Loucy (cell line): Measurements from ENCODE around the gene FUS.

ENCODE experiments used
- H2AFZ ChIP-seq: fragments of 200-600 bp; sonication (generic); 2 replicates; pipeline ENCODE4 v1.6.0; 2016; ENCODE audit warnings: antibody characterized with exemption, mild to moderate bottlenecking, low read length, moderate library complexity
- H3F3A ChIP-seq: fragments of 200-600 bp; 2 replicates; pipeline ENCODE4 v1.6.0; 2016; ENCODE audit warnings: antibody characterized with exemption, low read depth, mild to moderate bottlenecking
- H3K27me3 ChIP-seq: fragments of 200-600 bp; sonication (generic); 2 replicates; pipeline ENCODE4 v1.6.1; 2014; ENCODE audit warnings: low read length, mild to moderate bottlenecking; ENCODE audit not compliant: insufficient read depth, poor library complexity, severe bottlenecking
- H3K36me3 ChIP-seq: fragments of 200-600 bp; sonication (generic); 2 replicates; pipeline ENCODE4 v1.6.1; 2016; ENCODE audit warnings: low read length; ENCODE audit not compliant: insufficient read depth
- H3K4me1 ChIP-seq: fragments of 200-600 bp; sonication (generic); 2 replicates; pipeline ENCODE4 v1.5.1; 2014; ENCODE audit warnings: low read length, mild to moderate bottlenecking; ENCODE audit not compliant: insufficient read depth, poor library complexity, severe bottlenecking
- H3K4me2 ChIP-seq: fragments of 200-600 bp; sonication (generic); 2 replicates; pipeline ENCODE4 v1.6.0; 2014; ENCODE audit warnings: antibody characterized with exemption, low read length, low read depth, mild to moderate bottlenecking; ENCODE audit not compliant: poor library complexity, severe bottlenecking
- H3K4me3 ChIP-seq: fragments of 200-600 bp; sonication (generic); 2 replicates; pipeline ENCODE4 v1.5.1; 2014; ENCODE audit warnings: low read length, mild to moderate bottlenecking, mixed read lengths; ENCODE audit not compliant: poor library complexity, severe bottlenecking
- H3K79me2 ChIP-seq: fragments of 200-600 bp; sonication (generic); 2 replicates; pipeline ENCODE4 v1.6.1; 2014; ENCODE audit warnings: low read length; ENCODE audit not compliant: insufficient read depth
- H3K9ac ChIP-seq: fragments of 200-600 bp; sonication (generic); 2 replicates; pipeline ENCODE4 v1.6.0; 2014; ENCODE audit warnings: mild to moderate bottlenecking, low read depth, low read length, moderate library complexity; ENCODE audit not compliant: poor library complexity, severe bottlenecking
- H3K9me2 ChIP-seq: fragments of 200-600 bp; sonication (generic); replicated peaks from 2 replicates; pipeline ENCODE4 v1.6.1; 2016; ENCODE audit warnings: low read depth, low read length, mixed read lengths
- H3K9me3 ChIP-seq: fragments of 200-600 bp; sonication (generic); 2 replicates; pipeline ENCODE4 v1.6.1; 2014; ENCODE audit warnings: mild to moderate bottlenecking, antibody characterized with exemption, low read length, low read depth; ENCODE audit not compliant: insufficient read depth
- H4K20me1 ChIP-seq: fragments of 200-600 bp; sonication (generic); 2 replicates; pipeline ENCODE4 v1.6.0; 2014; ENCODE audit warnings: antibody characterized with exemption, low read length, mild to moderate bottlenecking; ENCODE audit not compliant: insufficient read depth, poor library complexity, severe bottlenecking
- EZH2phosphoT487 ChIP-seq: fragments of 200-600 bp; IDR thresholded peaks from 2 replicates; pipeline ENCODE4 v1.6.1; 2018; ENCODE audit warnings: antibody characterized with exemption, mild to moderate bottlenecking, moderate library complexity, borderline replicate concordance
- TF ChIP-seq, protein P1 (sequence below): fragments of 200-600 bp; sonication (generic); conservative IDR thresholded peaks from 2 replicates; pipeline ENCODE4 v1.5.1; 2014; ENCODE audit warnings: mild to moderate bottlenecking, antibody characterized with exemption, low read length

The FUS gene

DNA sequence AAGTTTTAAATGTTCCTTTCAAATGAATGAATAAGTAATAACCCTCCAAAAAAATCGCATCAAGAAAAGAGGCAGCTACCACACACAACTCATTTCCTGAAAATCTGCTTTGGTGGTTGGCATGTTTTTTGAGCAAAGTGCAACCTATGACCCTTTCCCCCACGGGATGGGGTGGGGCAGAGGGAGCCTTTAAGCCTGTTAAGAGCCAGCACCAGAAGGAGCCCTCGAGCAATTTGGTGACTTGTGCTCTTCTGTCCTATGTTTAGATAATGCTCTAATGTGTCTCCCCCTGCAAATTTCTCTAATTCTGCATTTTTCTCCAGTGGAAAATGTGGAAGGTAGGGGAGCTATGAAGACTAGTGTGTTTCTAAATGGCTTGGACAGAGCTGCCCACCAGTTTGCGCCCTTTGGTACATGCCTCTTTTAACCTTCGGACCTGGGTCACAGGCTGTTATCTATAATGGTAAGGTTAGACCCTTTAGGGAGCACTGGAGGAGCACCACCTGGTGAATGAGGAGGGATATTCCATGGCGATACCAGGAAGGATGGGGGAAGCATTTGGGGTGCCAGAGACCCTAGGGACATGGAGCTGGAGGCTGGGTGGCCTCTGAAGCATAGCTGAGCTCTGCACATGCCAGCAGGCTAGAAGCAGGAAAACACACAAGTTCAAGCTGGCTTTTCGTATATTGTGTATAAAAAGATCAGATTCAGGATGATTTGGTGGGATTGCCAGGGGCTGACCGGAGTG lies 21.1 kb downstream of the FUS start:
- Histone ChIP-seq H3K36me3 (peaks cover 20% of the 10 kb centered on the region; the same call in 1 of the 2 replicates), H2AFZ (no peak overlapping the region), H4K20me1 (peaks cover 31% of the 10 kb centered on the region), H3K79me2 (peaks cover 4% of the 10 kb centered on the region; the same call in 1 of the 2 replicates), H3F3A (no peaks in the 10 kb centered on the region; the same call in 1 of the 2 replicates), H3K9ac (no peak overlapping the region), H3K9me3 (no peaks in the 10 kb centered on the region), H3K9me2 (no peaks in the 10 kb centered on the region), H3K4me1 (no peaks in the 10 kb centered on the region), H3K4me2 (no peak overlapping the region), H3K27me3 (no peaks in the 10 kb centered on the region), H3K4me3 (no peak overlapping the region)
- no peak for TF ChIP-seq EZH2phosphoT487
- TF ChIP-seq, protein P1, sequence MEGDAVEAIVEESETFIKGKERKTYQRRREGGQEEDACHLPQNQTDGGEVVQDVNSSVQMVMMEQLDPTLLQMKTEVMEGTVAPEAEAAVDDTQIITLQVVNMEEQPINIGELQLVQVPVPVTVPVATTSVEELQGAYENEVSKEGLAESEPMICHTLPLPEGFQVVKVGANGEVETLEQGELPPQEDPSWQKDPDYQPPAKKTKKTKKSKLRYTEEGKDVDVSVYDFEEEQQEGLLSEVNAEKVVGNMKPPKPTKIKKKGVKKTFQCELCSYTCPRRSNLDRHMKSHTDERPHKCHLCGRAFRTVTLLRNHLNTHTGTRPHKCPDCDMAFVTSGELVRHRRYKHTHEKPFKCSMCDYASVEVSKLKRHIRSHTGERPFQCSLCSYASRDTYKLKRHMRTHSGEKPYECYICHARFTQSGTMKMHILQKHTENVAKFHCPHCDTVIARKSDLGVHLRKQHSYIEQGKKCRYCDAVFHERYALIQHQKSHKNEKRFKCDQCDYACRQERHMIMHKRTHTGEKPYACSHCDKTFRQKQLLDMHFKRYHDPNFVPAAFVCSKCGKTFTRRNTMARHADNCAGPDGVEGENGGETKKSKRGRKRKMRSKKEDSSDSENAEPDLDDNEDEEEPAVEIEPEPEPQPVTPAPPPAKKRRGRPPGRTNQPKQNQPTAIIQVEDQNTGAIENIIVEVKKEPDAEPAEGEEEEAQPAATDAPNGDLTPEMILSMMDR: peak; percentile 29; the same call in 1 of the 2 replicates

GRCh38 chr16:31201582-31202413 lies 21.9 kb downstream of the FUS start:
- no peak overlapping the region for H3K9ac ChIP-seq

More at GRCh38 chr16:31201582-31202413, 21.9 kb downstream of the FUS start:
- peaks cover 23% of the 10 kb centered on the region for H4K20me1 ChIP-seq
- no peaks in the 10 kb centered on the region; the same call in 1 of the 2 replicates for H3F3A ChIP-seq
- no peak for TF ChIP-seq EZH2phosphoT487
- TF ChIP-seq, protein P1: no peak
- no peaks in the 10 kb centered on the region for H3K9me3 ChIP-seq
- no peaks in the 10 kb centered on the region for H3K79me2 ChIP-seq
- H3K4me3 ChIP-seq: peak overlapping the region; percentile 51
- no peaks in the 10 kb centered on the region for H3K27me3 ChIP-seq
- no peaks in the 10 kb centered on the region for H3K4me1 ChIP-seq
- H3K4me2 ChIP-seq: peak overlapping the region; percentile 10
- H2AFZ ChIP-seq: no peak overlapping the region
- H3K9me2 ChIP-seq: no peaks in the 10 kb centered on the region
- peaks cover 14% of the 10 kb centered on the region; the same call in 1 of the 2 replicates for H3K36me3 ChIP-seq
